GM21390 (cell line): ENCODE data around the gene NKAIN4.

Source experiments
- ATAC-seq: cut with Tn5 transposase; IDR thresholded peaks from one replicate; pipeline ENCODE4 v1.9.1; 2021; ENCODE audit not compliant: unreplicated experiment

NKAIN4 gene

DNA sequence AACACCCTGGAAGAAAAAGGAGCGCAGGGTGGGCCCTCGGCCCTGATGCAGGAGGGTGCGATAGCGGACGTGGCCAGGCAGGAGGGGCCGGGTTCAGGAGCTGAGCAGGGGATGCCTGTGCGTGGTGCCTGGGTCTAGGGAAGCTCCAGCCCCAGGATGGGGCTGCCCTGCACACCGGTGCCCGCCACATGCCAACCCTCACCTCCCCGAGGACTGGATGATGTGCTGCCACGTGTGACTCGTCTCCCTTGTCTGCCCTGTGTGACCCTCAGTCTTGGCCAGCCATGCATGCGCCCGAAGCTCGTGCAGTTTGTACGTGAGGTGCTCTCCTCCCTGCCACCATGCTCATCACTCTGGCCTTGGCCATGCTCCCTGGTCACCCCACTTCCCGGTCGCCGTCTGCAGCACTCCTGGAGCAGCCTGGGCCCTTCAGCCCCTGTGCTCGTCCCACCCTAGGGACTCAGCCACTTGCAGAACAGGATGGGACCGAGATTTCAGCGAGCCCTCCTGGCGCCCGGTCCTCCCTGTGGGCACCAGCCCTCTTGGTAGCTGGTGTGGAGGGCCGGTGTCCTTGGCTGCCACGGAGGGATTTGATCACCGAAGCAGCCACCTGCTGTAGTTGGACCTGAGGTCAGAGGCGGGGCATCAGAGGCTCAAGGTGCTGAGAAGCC lies 34.5 kb upstream of the NKAIN4 start:
- ATAC-seq, result no peak

DNA sequence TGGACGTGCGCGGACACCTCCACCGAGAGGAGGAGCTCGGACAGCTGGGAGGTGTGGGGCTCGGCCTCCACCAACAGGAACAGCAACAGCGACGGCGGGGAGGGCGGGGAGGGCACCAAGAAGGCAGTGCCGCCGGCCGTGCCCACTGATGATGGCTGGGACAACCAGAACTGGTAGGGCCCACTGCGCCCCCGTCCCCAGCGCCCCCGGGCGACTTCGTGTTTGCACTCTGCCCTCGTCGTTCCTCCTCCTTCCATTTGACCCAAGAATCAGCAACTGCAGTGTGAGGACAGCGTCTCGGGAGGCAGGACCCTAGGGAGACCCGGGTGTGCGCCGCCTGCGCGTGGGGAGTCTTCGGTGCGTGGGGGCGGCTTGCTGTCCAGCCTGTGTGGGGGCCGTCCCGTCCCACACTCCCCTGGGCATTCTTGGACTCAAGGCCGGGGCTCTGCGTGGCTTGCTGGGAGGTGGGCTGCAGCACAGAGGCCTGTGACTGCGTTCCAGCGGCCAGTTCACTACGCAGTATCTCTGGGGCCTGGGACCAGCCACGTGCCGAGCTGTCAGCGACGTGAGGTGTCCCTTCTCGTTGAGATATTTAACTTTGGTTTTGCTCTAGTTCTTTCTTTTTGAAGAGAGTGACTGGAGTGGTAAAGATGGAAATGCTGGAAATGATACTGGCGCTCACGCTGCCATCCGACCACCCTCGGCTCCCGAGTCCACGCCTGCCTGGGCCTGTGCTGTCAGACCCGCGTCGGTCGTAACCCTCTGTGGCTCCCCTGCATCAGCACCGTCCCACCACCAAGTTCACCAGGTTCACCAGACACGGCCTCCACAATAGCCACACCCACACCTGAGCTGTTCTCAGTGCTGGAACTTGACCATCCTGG lies 33.7 kb upstream of the NKAIN4 start:
- ATAC-seq, result no peak

DNA sequence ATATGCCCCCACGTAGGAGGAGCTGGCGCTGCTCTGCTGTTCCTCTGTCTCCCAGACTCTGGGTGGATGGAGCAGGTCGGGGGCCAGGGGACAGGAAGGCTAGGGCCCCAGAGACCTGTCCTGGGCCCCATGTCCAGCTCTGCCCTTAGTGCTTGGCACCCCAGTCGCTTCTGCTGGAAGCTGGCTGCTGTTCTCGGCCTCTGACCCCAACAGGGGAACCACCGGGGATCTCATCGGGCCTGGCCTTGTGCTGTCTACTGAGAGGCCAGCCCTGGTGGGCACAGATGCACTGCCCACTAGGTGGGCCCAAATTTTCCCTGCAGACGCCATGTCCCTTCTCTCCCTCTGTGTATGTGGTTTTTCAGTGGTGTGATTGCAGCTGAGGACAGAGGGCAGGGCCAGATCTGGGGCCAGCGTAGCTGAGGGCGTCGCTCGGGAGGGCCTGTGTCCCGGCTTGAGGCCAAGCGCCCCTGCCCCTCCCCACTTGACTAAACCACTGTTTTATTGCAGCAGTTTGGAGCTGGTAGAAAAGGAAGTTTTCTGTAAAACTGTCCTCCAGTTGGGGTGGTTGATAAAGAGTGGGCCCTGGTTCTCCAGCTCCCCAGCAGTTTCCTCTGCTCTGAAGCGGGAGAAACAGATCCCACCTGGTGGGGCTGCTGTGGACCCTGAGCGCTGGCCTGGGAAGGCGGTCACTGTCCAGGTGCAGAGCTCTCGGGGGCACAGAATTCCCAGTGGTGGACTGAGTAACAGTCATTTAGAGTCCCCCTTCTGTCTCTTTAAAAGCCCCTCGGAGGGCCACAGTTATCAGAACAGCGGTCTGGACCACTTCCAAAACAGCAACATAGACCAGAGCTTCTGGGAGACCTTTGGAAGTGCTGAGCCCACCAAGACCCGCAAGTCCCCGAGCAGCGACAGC lies 32.8 kb upstream of the NKAIN4 start:
- ATAC-seq, result no peak

DNA sequence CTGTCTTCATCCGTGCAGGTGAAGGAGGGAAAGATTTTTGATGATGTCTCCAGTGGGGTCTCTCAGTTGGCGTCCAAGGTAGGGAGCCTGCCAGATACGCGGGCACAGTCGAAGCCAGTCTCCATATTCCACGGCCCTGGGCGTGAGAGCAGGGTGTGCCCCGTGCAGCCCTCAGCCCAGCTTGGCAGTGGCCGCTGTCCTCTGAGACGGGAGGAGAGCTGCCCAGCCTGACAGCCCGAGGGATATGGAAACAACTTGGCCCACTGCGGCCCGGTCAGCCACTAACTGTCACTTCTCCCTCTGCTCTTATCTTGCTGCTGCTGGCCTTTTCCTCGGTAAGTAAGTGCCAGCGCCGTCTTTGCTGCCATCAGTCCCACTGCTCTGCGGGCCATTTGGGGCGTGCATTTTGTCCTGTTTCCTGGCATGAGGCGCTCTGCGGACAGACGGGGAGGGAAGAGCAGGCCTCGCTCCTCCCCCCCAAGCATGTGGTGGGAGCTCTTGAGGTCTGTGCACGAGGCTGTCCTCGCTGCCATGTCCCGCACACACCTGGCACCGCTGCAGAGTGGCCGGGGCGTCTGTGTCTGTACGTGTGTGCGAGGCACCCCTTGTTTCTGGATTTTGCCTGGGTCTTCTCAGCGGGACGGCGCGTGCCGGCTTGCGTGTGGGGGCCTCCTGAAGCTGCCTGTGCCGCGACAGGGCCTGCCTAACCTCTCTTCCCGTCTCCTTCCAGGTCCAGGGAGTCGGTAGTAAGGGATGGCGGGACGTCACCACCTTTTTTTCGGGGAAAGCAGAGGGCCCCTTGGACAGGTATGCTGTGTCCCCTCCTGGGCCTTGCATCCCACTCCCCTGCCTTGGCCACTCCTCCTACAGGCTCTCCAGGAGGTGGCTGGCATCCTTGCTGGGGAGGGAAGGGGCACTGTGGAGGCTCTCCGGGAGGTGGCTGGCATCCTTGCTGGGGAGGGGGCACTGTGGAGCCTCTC lies 31.7 kb upstream of the NKAIN4 start:
- no peak for ATAC-seq

DNA sequence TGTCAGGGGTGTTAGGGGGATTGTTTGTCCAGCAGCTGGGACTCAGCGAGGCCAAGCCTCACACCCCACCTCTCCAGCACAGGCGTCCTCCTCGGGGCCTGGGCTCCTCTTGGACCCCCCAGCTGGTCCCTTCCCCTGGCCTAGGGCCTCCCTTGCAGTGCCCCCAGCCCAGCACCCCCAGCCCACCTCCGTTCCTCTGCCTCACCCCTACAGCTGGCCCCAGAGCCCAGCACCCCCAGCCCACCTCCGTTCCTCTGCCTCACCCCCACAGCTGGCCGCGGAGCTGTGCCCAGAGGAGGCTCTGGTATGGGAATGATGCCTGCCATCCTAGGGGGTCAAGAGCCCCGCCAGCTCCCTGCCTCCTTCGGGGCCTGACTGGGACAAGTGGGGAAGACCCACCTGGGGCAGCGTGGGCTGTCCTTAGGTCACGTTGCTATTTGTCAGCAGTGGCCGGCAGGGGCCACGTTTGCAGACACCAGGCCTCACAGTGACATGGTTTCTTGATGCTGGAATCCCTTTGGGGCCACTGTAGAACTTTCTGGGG lies 30.8 kb upstream of the NKAIN4 start:
- ATAC-seq, result no peak

DNA sequence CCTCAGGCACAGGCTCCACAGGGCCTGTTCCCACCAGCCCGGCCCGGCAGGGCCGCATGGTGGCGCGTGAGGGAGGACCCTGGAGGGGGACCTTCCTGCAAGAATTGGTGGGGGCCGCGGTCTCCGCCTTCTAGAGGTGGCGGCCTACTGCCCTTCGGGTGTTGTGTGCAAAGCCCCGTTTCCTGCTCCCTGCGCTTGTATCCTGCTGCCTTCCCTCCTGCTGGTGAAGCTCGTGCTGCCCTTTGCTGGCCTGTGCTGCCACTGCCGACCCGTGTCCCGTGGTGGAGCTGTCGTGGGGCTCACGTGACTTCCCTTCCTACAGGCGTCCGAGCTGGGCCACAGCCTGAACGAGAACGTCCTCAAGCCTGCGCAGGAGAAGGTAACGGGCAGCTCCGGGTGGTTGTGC lies 30.3 kb upstream of the NKAIN4 start:
- ATAC-seq, result no peak

DNA sequence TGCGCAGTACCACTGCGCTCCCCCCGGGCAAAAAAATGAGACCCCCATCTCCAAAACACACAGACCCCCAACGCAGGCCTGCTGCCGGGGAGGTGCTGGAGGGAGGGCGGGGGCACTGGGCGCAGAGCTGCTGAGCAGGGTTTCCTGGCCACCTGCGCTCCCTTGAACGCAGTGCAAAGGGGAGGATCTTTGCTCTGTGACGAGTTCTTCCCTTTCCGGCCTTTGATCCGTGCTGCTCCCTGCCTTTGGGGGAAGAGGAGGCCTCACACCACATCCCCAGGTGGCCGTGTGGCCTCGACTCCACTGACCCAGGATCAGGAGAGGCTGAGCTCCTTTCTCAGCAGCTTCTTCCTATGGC lies 29.8 kb upstream of the NKAIN4 start:
- no peak for ATAC-seq

DNA sequence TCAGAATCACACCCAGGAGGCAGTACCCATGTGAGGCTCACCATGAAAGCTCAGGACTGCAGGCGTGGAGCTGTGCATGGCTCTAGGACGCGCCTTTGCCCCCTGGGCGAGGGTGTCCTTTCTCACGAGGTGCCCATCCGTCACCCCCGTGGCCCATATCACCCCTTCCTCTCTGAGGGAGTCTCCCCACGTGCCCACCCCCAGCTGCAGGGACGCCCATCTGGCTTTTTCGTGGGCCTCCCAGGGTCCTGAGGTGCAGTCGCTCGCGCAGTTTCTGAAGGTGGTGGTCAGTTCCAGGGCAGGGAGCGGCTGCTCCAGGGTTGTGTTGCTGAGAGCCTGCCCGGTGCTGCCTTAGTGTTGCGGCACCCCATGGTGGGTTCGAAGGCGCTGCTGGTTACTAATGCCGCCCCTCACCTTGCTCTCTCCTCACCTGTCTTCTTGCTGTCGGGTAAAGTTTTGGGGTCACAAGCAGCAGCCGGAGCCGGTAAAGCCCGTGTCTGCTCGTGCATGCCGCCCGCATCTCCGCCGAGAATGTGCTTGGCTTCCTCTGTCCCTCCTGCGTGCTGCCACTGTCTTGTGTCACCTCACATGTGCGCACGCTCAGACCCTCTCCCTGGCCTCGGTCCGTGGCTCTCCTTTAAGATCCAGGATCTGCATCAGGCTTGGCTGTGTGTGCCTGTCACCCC lies 29.3 kb upstream of the NKAIN4 start:
- no peak for ATAC-seq

DNA sequence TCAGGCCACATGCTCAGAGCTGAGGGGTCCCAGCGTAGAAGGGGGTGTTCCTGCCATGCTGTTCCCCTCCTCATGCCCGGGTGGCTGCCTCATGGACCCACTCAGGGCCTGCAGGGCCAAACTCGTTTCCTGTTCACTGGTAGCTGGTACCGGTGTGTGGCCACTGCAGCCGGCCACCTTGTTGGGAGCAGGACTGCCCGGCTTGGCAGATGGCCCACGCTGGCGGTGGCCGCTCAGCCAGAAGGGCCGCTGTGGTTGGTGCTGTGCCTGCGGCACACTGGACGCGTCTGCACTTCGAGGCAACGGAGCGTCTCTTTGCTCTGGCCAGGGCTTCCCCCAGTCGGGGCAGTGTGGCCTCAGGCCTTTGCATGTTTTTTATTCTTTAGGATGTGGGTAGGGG lies 28.7 kb upstream of the NKAIN4 start:
- no peak for ATAC-seq

DNA sequence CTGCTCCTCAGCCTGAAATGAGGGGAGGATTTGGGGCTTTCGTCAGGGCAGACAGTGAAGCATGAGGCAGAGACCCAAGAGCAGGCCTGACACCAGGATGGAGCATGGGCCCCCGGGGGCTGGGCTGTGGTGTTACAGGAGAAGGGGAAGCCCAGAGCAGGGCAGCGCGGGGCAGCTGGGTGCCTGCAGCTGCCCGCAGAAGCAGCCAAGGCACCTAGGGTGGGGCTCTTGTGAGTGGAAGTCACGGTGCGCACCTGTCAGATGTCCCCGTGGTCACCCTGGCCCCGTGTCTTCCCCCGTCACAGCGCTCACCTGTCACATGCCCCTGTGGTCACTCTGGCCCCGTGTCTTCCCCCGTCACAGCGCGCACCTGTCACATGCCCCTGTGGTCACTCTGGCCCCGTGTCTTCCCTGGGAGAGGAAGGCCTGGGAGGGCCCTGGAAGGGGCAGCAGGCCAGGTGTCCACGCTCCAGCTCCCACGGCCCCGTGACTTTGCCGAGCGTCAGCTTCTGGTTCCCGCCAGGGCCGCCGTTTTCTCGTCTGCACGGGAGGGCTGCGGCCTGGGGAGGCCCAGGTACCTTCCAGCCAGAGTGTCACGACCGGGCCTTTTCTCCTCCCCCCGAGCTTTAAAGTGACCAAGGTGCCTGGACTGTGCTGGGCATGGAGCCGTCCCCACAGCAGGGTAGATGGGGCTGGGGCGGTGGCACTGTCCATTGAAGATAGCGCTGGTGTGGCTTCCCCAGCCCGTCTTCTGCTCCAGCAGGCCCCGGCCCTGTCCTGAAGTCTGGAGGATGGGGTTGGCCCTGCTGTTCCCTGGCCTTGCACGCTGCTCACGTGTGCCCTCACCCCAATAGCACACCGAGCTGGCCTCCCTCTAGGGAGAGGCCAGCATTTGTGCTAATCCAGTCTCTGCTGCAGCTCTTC lies 27.7 kb upstream of the NKAIN4 start:
- no peak for ATAC-seq

DNA sequence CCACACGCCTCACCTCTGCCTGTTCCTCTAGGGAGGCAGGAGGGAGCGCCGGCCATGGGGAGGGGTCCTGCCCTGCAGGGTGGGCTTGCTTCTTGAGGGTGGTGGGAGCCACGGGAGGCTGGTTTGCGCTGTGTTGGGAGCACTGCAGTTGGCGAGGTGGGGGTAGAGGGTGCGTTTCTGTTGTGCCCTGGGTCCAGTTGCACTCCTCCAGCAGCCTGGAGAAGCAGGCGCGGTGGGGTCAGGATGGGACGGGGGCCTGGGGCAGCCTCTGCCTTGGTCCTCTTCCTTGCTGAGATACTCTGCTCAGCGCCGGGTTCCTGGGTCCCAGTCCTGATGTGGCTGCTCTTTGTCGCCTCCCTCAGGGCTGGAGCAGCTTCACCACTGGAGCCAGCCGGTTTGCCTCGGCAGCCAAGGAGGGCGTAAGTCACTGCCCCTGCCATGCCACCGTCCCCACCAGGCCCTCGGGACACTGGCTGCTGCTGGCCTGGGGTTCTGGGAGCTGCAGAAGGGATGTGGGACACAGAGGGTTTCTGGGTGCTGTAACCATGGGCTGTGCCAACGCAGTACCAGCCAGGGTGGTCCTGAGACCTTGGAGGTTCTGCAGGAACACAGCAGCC lies 26.8 kb upstream of the NKAIN4 start:
- ATAC-seq, result no peak

DNA sequence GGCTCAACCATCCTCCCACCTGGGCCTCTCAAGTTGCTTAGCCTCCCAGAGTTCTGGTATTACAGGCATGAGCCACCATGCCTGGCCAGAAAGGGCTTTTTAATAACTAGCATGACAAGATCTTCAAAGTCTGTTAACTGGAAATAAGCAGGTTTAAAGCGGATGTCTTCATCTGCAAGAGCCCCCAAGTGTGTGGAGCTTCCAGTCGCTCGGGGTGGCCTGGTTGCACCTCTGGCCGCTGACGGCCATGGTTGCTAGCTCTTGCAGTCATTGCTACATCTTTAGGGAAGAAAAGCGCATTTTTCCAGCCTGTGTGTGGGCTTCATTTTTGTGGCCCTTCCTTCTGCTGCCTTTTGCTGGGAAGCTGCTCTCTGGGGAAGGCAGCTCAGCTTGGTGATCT lies 26.1 kb upstream of the NKAIN4 start:
- ATAC-seq, result no peak

DNA sequence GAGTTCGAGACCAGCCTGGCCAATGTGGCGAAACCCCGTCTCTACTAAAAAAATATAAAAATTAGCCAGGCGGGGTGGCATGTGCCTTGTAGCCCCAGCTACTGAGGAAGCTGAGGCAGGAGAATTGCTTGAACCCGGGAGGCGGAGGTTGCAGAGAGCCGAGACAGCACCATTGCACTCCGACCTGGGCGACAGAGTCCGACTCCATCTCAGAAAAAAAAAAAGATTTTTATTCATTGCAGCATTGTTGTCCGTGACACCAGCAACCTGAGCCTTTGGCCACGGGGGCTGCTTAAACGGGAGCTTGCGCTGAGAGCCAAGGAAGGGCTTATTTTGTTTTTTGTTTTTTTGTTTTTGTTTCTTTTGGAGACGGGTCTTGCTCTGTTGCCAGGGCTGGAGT lies 25.7 kb upstream of the NKAIN4 start:
- ATAC-seq, result no peak

DNA sequence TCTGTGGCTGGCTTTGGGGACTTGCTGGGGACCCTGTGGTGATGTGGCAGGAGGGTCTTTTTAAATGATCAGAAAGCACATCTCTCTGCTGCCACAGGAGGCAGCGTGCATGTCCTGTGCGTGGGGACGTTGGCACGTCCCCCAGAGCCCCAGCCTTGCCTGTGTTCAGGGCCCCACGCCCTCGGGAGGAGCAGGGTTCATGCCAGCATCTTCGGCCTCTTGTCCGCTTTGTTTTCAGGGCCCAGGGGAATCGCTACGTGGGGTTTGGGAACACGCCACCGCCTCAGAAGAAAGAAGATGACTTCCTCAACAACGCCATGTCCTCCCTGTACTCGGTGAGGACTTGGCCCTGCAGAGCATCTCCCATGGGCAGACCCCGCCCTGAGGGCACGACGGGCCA lies 24.4 kb upstream of the NKAIN4 start:
- ATAC-seq, result no peak

DNA sequence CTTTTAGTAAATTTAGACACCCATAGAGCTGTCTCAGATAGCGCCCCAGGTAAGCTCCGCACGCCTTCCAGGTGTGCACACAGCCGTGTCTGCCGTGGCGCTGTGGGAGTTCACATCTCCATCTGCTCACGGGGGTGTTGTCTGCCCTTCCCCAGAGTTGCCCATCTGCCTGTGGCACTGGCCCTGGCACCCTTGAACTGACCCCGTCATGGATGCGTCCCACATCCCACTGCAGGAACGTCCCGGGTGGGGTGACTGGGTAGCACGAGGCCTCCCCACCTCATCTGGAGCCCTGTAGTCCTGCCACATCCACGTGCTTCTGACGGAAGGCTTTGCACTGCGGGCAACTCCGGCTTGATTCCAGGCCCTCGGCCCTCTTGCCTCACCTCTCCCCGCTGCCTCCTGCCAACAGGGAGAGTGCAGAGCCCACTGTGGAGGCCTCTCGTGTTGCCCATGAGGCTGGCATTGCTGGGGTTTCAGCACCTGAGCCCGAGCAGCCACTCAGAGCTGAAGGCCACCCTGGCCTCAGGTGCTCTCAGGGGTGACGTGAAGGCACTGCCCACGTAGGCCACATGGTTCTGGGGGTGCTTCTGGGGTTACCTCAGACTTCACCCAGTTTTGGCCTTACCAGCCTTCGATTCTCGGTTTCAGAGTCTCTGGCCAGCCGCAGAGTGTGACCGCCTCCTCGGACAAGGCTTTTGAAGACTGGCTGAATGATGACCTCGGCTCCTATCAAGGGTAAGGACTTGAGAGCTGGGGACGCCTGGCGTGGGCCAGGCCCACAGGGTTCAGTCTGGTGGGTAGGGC lies 23.4 kb upstream of the NKAIN4 start:
- ATAC-seq, result no peak

DNA sequence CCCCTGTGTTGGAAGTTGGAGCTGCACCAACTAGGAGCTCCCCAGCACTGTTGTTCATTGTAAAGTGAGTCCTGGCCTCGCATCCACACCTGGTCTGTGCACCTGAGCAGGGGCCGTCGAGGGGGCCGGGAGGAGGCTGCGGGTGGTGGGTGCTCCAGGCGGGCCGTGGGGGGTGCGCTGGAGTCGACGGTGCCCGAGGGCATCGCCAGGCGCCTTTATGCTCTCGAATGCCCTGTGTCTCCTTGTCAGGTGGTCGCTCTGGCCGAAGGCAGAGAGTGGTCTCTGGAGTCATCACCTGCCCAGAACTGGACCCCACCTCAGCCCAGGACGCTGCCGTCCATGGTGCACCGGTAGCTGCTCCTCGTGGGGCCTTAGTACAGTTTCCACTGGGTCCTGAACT lies 22.7 kb upstream of the NKAIN4 start:
- no peak for ATAC-seq

DNA sequence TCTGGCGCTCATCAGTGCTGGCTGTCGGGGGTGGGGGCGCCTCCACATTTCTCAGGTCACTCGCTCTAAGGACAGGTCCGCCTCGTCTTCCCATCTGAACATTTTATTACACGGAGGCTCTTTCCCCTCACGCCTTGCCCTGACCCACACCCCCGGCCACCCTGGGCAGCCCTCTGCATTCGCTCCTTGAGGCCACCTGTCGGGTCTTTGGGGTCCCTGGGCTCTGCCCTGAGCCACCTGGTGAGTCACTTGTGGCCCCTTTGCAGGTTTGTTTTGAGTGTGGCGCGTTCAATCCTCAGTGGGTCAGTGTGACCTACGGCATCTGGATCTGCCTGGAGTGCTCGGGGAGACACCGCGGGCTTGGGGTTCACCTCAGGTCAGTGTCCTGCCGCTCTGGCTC lies 21.6 kb upstream of the NKAIN4 start:
- no peak for ATAC-seq
